H9 (cell line): ENCODE data around the gene ORM2. TPM values are rescaled to one million over a fixed set of nuclear protein-coding genes. Genes with fewer than 3 reads are reported as not detected.
A peak's percentile ranks its signal among the peaks of the same experiment; 100 is the strongest.

ENCODE experiments used
- DNase-seq: peaks from one replicate; pipeline ENCODE4 v3.0.0-alpha.2; 2017
- H2AFZ ChIP-seq: one replicate; pipeline ENCODE4 v1.6.1; 2013; ENCODE audit warnings: mild to moderate bottlenecking, low read length, control low read depth, moderate library complexity
- H2AK5ac ChIP-seq: 2 replicates; pipeline ENCODE4 v1.6.1; 2013; ENCODE audit warnings: low read length, control low read depth, mixed read lengths; ENCODE audit not compliant: insufficient read length
- H2BK120ac ChIP-seq: one replicate; pipeline ENCODE4 v1.6.1; 2013; ENCODE audit warnings: low read depth, mild to moderate bottlenecking, low read length, control low read depth, inconsistent platforms; ENCODE audit not compliant: poor library complexity, severe bottlenecking
- H2BK12ac ChIP-seq: 2 replicates; pipeline ENCODE4 v1.6.1; 2013; ENCODE audit warnings: low read length, control low read depth, mixed read lengths, low read depth; ENCODE audit not compliant: insufficient read length
- H2BK15ac ChIP-seq: 2 replicates; pipeline ENCODE4 v1.6.1; 2013; ENCODE audit warnings: low read depth, low read length, control low read depth
- H2BK20ac ChIP-seq: one replicate; pipeline ENCODE4 v1.6.1; 2013; ENCODE audit warnings: low read depth, mild to moderate bottlenecking, low read length, control low read depth, inconsistent platforms; ENCODE audit not compliant: poor library complexity, severe bottlenecking
- H2BK5ac ChIP-seq: 2 replicates; pipeline ENCODE4 v1.6.1; 2013; ENCODE audit warnings: low read length, control low read depth, mixed read lengths; ENCODE audit not compliant: insufficient read length
- H3K14ac ChIP-seq: 2 replicates; pipeline ENCODE4 v1.6.1; 2013; ENCODE audit warnings: low read length, control low read depth; ENCODE audit not compliant: insufficient read depth
- H3K18ac ChIP-seq: 2 replicates; pipeline ENCODE4 v1.6.1; 2013; ENCODE audit warnings: low read depth, mild to moderate bottlenecking, mixed read lengths, low read length, control low read depth; ENCODE audit not compliant: insufficient read length
- H3K23ac ChIP-seq: 2 replicates; pipeline ENCODE4 v1.6.1; 2013; ENCODE audit warnings: low read length, control low read depth, mixed read lengths, low read depth; ENCODE audit not compliant: insufficient read length
- H3K23me2 ChIP-seq: 2 replicates; pipeline ENCODE4 v1.6.1; 2013; ENCODE audit warnings: low read depth, mild to moderate bottlenecking, mixed read lengths, low read length, control low read depth; ENCODE audit not compliant: insufficient read length, poor library complexity, severe bottlenecking
- H3K27ac ChIP-seq: 2 replicates; pipeline ENCODE4 v1.5.1; 2013; ENCODE audit warnings: low read length, control low read depth, mixed read lengths, low read depth; ENCODE audit not compliant: insufficient read length
- H3K27me3 ChIP-seq: 2 replicates; pipeline ENCODE4 v1.6.1; 2013; ENCODE audit warnings: low read length, control low read depth, inconsistent platforms; ENCODE audit not compliant: insufficient read depth
- H3K4ac ChIP-seq: 2 replicates; pipeline ENCODE4 v1.6.1; 2013; ENCODE audit warnings: low read depth, mild to moderate bottlenecking, control low read depth, inconsistent platforms, low read length, moderate library complexity
- H3K4me1 ChIP-seq: 2 replicates; pipeline ENCODE4 v1.6.1; 2013; ENCODE audit warnings: low read length, control low read depth, inconsistent platforms; ENCODE audit not compliant: insufficient read depth
- H3K4me2 ChIP-seq: 2 replicates; pipeline ENCODE4 v1.6.1; 2013; ENCODE audit warnings: low read length, control low read depth, mixed read lengths; ENCODE audit not compliant: insufficient read length, insufficient read depth
- H3K56ac ChIP-seq: 2 replicates; pipeline ENCODE4 v1.6.1; 2013; ENCODE audit warnings: low read depth, mild to moderate bottlenecking, mixed read lengths, low read length, control low read depth; ENCODE audit not compliant: insufficient read length
- H3K79me1 ChIP-seq: 2 replicates; pipeline ENCODE4 v1.6.1; 2013; ENCODE audit warnings: low read depth, mild to moderate bottlenecking, moderate library complexity, low read length, control low read depth, inconsistent platforms; ENCODE audit not compliant: insufficient read depth, poor library complexity, severe bottlenecking
- H3K79me2 ChIP-seq: 2 replicates; pipeline ENCODE4 v1.6.1; 2013; ENCODE audit warnings: low read length, control low read depth, inconsistent platforms; ENCODE audit not compliant: insufficient read depth
- H3K9ac ChIP-seq: 2 replicates; pipeline ENCODE4 v1.6.1; 2013; ENCODE audit warnings: low read length, control low read depth, mixed read lengths; ENCODE audit not compliant: insufficient read length; ENCODE audit errors: extremely low read depth
- H3K9me3 ChIP-seq: one replicate; pipeline ENCODE4 v1.6.1; 2013; ENCODE audit warnings: low read depth, low read length, inconsistent platforms; ENCODE audit not compliant: control insufficient read depth
- H3T11ph ChIP-seq: one replicate; pipeline ENCODE4 v1.6.1; 2013; ENCODE audit warnings: mild to moderate bottlenecking, low read length, control low read depth, inconsistent platforms
- H4K20me1 ChIP-seq: one replicate; pipeline ENCODE4 v1.6.1; 2013; ENCODE audit not compliant: control insufficient read depth, insufficient read length, insufficient read depth
- H4K5ac ChIP-seq: 2 replicates; pipeline ENCODE4 v1.6.1; 2013; ENCODE audit warnings: low read depth, mild to moderate bottlenecking, mixed read lengths, low read length, control low read depth; ENCODE audit not compliant: insufficient read length
- H4K8ac ChIP-seq: replicated peaks from 2 replicates; pipeline ENCODE4 v1.6.1; 2013; ENCODE audit warnings: low read length, control low read depth, mixed read lengths, low read depth; ENCODE audit not compliant: insufficient read length
- H4K91ac ChIP-seq: 2 replicates; pipeline ENCODE4 v1.6.1; 2013; ENCODE audit warnings: low read depth, mild to moderate bottlenecking, moderate library complexity, mixed read lengths, low read length, control low read depth; ENCODE audit not compliant: insufficient read length
- H3K27ac Mint-ChIP-seq, 3 experiments: 2 replicates in 2 of 3; 3 replicates in 1 of 3; pipeline ENCODE4 v1.8.0; 2020 to 2021; ENCODE audit warnings: mixed read lengths in 3 of 3, mild to moderate bottlenecking in 1 of 3, moderate library complexity in 1 of 3
- H3K27me3 Mint-ChIP-seq: 2 replicates; pipeline ENCODE4 v1.8.0; 2021; ENCODE audit warnings: low read depth, mild to moderate bottlenecking, moderate library complexity, mixed read lengths
- H3K36me3 Mint-ChIP-seq, 3 experiments: 2 replicates in 2 of 3; 3 replicates in 1 of 3; pipeline ENCODE4 v1.8.0; 2020 to 2021; ENCODE audit warnings: low read depth in 3 of 3, mixed read lengths in 3 of 3; ENCODE audit not compliant: insufficient read depth in 1 of 3
- H3K4me1 Mint-ChIP-seq, 2 experiments: 2 replicates each; pipeline ENCODE4 v1.8.0; 2020; ENCODE audit warnings: mixed read lengths in 2 of 2
- H3K4me3 Mint-ChIP-seq, 2 experiments: 2 replicates in 1 of 2; 3 replicates in 1 of 2; pipeline ENCODE4 v1.8.0; 2020 to 2021; ENCODE audit warnings: mild to moderate bottlenecking in 2 of 2, mixed read lengths in 2 of 2, moderate library complexity in 1 of 2
- H3K9me3 Mint-ChIP-seq, 2 experiments: 2 replicates in 1 of 2; 3 replicates in 1 of 2; pipeline ENCODE4 v1.8.0; 2020; ENCODE audit warnings: mild to moderate bottlenecking in 2 of 2, mixed read lengths in 2 of 2, moderate library complexity in 1 of 2
- CTCF ChIP-seq: fragments of 200-600 bp; sonication (generic); conservative IDR thresholded peaks from 3 replicates; pipeline ENCODE4 v1.8.0; 2021; ENCODE audit warnings: antibody characterized with exemption, mild to moderate bottlenecking
- WGBS: extraction: QIAGEN DNeasy Blood & Tissue Kit; methylation state at CpG from one replicate; pipeline ENCODE4 v1.1.7; 2013; ENCODE audit warnings: missing lambda C conversion rate, low lambda C conversion rate, mixed read lengths; ENCODE audit not compliant: insufficient read length; ENCODE audit errors: extremely low coverage; 5-methylcytosine and 5-hydroxymethylcytosine counted together
- total RNA-seq: library from RNA; stranded (reverse); gene quantifications from 2 replicates; pipeline ENCODE4 v1.2.1, GENCODE V29; 2021

Gene ORM2
- total RNA-seq, 1 experiment from 2014 or later: 1.2 TPM

GRCh38 chr9:114369216-114370130, 39.8 kb downstream of the ORM2 start:
- Histone ChIP-seq H3T11ph (no peak overlapping the region), H4K8ac (peak overlapping the region; percentile 93), H2BK15ac (no peak overlapping the region), H4K5ac (peak overlapping the region; percentile 82), H3K79me2 (0 out of 2 replicates have a peak, but pooled peaks cover 3% of the 10 kb centered on the region), H2BK5ac (no peak overlapping the region), H3K4ac (no peak overlapping the region), H2AK5ac (no peak overlapping the region), H3K56ac (no peak overlapping the region), H3K27me3 (no peaks in the 10 kb centered on the region), H3K18ac (no peak overlapping the region), H3K4me1 (peaks cover 13% of the 10 kb centered on the region), H3K9me3 (no peaks in the 10 kb centered on the region), H2BK20ac (no peak overlapping the region), H3K14ac (no peak overlapping the region), H4K91ac (no peak overlapping the region), H3K79me1 (no peaks in the 10 kb centered on the region), H3K23me2 (peaks cover 5% of the 10 kb centered on the region), H2AFZ (no peak overlapping the region), H4K20me1 (no peaks in the 10 kb centered on the region), H3K9ac (no peak overlapping the region), H2BK120ac (no peak overlapping the region), H3K27ac (peak overlapping the region; percentile 3), H2BK12ac (no peak overlapping the region), H3K4me2 (peak overlapping the region; percentile 52), H3K23ac (no peak overlapping the region)
- peaks cover 34 to 38% of the 10 kb centered on the region in 2 experiments for H3K4me1 Mint-ChIP-seq
- H3K4me3 Mint-ChIP-seq: peak overlapping the region in 1 of 2 experiments; percentile 62; a peak in 2 of 5 replicates
- H3K27me3 Mint-ChIP-seq: no peaks in the 10 kb centered on the region
- peak overlapping the region; percentile 4 to 99 (median 53); a peak in 5 of 7 replicates for H3K27ac Mint-ChIP-seq
- no peaks in the 10 kb centered on the region for H3K9me3 Mint-ChIP-seq
- 100% methylated on average over 6 of the region's 9 CpGs for WGBS
- no peak for DNase-seq
- no peak for TF ChIP-seq CTCF
- peaks cover 22 to 33% (median 25%) of the 10 kb centered on the region in 3 experiments for H3K36me3 Mint-ChIP-seq
